ENCODE data around the gene NLGN1. TPM values are rescaled to one million over a fixed set of nuclear protein-coding genes. Genes with fewer than 3 reads are reported as not detected.
A peak's percentile ranks its signal among the peaks of the same experiment; 100 is the strongest.

The NLGN1 gene
- total and polyA plus RNA-seq, 2 experiments from 2014 or later, result 5.1 to 11.2 TPM

GRCh38 chr3:173988909-173989308 lies 591.4 kb downstream of the NLGN1 start:
- H3K27me3 ChIP-seq, result no peaks in the 10 kb centered on the region
- 36% methylated on average over 1 of the region's 1 CpG for WGBS (ENCODE audit: low lambda C conversion rate, missing lambda C conversion rate)
- H3K9me3 ChIP-seq (ENCODE audit: low read depth), result no peaks in the 10 kb centered on the region
- H2AFZ ChIP-seq, result no peak overlapping the region
- no peak overlapping the region for H3K4me3 ChIP-seq
- no peaks in the 10 kb centered on the region for H3K9me2 ChIP-seq (replicated peaks; ENCODE audit: insufficient read depth)
- no peaks in the 10 kb centered on the region for H3K36me3 ChIP-seq (replicated peaks; ENCODE audit: insufficient read depth, low read depth)
- H3K27ac ChIP-seq, result no peak overlapping the region
- DNase-seq (ENCODE audit: low spot score), result peak; percentile 18
- H3K4me2 ChIP-seq, result no peak overlapping the region
- no peaks in the 10 kb centered on the region for H3K79me2 ChIP-seq
- no peaks in the 10 kb centered on the region for H4K20me1 ChIP-seq (ENCODE audit: insufficient read depth, poor library complexity, severe bottlenecking)
- TF ChIP-seq EZH2 (IDR thresholded peaks at IDR 0.05; ENCODE audit: borderline replicate concordance), result no peak
- H3K4me1 ChIP-seq (ENCODE audit: insufficient read depth), result no peaks in the 10 kb centered on the region

- H2AFZ ChIP-seq, result no peak overlapping the region
Observed at GRCh38 chr3:173992416-173992815, 594.9 kb downstream of the NLGN1 start.

DNA sequence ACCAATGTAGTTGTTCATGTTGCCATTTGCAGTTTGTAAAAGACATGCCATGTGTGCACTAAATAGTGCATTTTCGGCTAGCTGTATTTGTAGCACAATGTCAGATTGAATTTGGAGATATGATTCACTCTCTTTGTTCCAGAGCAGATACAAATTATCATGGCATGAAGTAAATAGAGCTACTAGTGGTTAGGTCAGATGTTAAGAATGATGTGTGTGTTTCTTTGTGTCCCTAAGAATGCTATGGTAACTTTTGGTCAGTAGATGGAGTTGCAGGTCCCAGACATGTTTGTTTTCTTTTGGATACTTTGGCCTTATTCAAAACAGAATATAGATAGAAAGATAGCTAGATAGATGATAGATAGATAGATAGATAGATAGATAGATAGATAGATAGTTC lies 595.8 kb downstream of the NLGN1 start:
- Histone ChIP-seq H3K4me2 (peak overlapping the region; percentile 22), H3K9me3 (ENCODE audit: low read depth) (no peaks in the 10 kb centered on the region), H3K9me2 (replicated peaks; ENCODE audit: insufficient read depth) (no peaks in the 10 kb centered on the region), H3K27me3 (no peaks in the 10 kb centered on the region), H3K4me3 (no peak overlapping the region), H3K36me3 (replicated peaks; ENCODE audit: insufficient read depth, low read depth) (no peaks in the 10 kb centered on the region), H3K4me1 (ENCODE audit: insufficient read depth) (no peaks in the 10 kb centered on the region), H2AFZ (no peak overlapping the region), H3K27ac (no peak overlapping the region), H4K20me1 (ENCODE audit: insufficient read depth, poor library complexity, severe bottlenecking) (no peaks in the 10 kb centered on the region), H3K79me2 (no peaks in the 10 kb centered on the region)
- TF ChIP-seq CTCF (IDR thresholded peaks at IDR 0.05; ENCODE audit: poor library complexity) (peak; percentile 49), EZH2 (IDR thresholded peaks at IDR 0.05; ENCODE audit: borderline replicate concordance) (no peak), EZH2phosphoT487 (IDR thresholded peaks at IDR 0.05; ENCODE audit: low read depth, severe bottlenecking, unreplicated experiment) (no peak)
- WGBS (ENCODE audit: low lambda C conversion rate, missing lambda C conversion rate), result 50% methylated on average over 1 of the region's 1 CpG
- DNase-seq (ENCODE audit: low spot score), result peak; percentile 10

More at GRCh38 chr3:173992416-173992815, 594.9 kb downstream of the NLGN1 start:
- TF ChIP-seq CTCF (IDR thresholded peaks at IDR 0.05; ENCODE audit: poor library complexity) (no peak), EZH2 (IDR thresholded peaks at IDR 0.05; ENCODE audit: borderline replicate concordance) (no peak), EZH2phosphoT487 (IDR thresholded peaks at IDR 0.05; ENCODE audit: low read depth, severe bottlenecking, unreplicated experiment) (no peak)
- H3K27ac ChIP-seq, result no peak overlapping the region
- no peak overlapping the region for H3K4me3 ChIP-seq
- no peaks in the 10 kb centered on the region for H3K79me2 ChIP-seq
- H3K9me2 ChIP-seq (replicated peaks; ENCODE audit: insufficient read depth), result no peaks in the 10 kb centered on the region
- H3K27me3 ChIP-seq, result no peaks in the 10 kb centered on the region
- H4K20me1 ChIP-seq (ENCODE audit: insufficient read depth, poor library complexity, severe bottlenecking), result no peaks in the 10 kb centered on the region
- H3K4me2 ChIP-seq, result no peak overlapping the region
- no peaks in the 10 kb centered on the region for H3K4me1 ChIP-seq (ENCODE audit: insufficient read depth)
- no peaks in the 10 kb centered on the region for H3K36me3 ChIP-seq (replicated peaks; ENCODE audit: insufficient read depth, low read depth)
- DNase-seq (ENCODE audit: low spot score), result no peak
- H3K9me3 ChIP-seq (ENCODE audit: low read depth), result no peaks in the 10 kb centered on the region

- Histone ChIP-seq H3K36me3 (replicated peaks; ENCODE audit: insufficient read depth, low read depth) (no peaks in the 10 kb centered on the region), H3K27ac (no peak overlapping the region), H3K9me2 (replicated peaks; ENCODE audit: insufficient read depth) (no peaks in the 10 kb centered on the region), H3K4me3 (no peak overlapping the region), H3K27me3 (no peaks in the 10 kb centered on the region), H3K4me2 (no peak overlapping the region), H2AFZ (no peak overlapping the region), H3K9me3 (ENCODE audit: low read depth) (no peaks in the 10 kb centered on the region), H3K79me2 (no peaks in the 10 kb centered on the region), H4K20me1 (ENCODE audit: insufficient read depth, poor library complexity, severe bottlenecking) (no peaks in the 10 kb centered on the region), H3K4me1 (ENCODE audit: insufficient read depth) (no peaks in the 10 kb centered on the region)
- DNase-seq (ENCODE audit: low spot score), result no peak
- 100% methylated on average over 1 of the region's 1 CpG for WGBS (ENCODE audit: low lambda C conversion rate, missing lambda C conversion rate)
- TF ChIP-seq EZH2phosphoT487 (IDR thresholded peaks at IDR 0.05; ENCODE audit: low read depth, severe bottlenecking, unreplicated experiment) (no peak), EZH2 (IDR thresholded peaks at IDR 0.05; ENCODE audit: borderline replicate concordance) (no peak), CTCF (IDR thresholded peaks at IDR 0.05; ENCODE audit: poor library complexity) (no peak)
Observed at GRCh38 chr3:174000675-174001074, 603.1 kb downstream of the NLGN1 start.

All from hepatocyte (in vitro differentiated cells).